ENCODE results near the gene GRAMD1B.

DNA sequence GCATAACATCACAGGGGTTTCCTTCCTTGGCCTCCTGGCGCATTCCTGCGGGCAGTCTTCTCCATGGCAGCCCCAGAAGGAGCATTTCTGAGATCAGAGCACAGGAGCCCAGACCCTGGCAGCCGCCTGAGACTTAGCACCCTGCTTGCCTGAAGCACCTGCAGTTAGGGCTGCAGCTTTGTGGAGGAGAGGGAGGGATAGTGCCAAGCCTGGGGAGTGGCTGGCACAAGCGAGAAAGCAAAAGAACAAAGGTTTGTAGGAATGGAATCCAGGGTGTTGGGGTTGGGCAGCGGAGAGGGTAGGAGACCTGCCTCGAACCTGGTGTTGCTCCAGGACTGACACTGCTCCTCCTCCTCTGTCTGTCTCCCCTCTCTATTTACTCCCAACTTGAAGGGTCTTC is 157.5 kb downstream of the GRAMD1B start:
- TF ChIP-seq, protein P1, sequence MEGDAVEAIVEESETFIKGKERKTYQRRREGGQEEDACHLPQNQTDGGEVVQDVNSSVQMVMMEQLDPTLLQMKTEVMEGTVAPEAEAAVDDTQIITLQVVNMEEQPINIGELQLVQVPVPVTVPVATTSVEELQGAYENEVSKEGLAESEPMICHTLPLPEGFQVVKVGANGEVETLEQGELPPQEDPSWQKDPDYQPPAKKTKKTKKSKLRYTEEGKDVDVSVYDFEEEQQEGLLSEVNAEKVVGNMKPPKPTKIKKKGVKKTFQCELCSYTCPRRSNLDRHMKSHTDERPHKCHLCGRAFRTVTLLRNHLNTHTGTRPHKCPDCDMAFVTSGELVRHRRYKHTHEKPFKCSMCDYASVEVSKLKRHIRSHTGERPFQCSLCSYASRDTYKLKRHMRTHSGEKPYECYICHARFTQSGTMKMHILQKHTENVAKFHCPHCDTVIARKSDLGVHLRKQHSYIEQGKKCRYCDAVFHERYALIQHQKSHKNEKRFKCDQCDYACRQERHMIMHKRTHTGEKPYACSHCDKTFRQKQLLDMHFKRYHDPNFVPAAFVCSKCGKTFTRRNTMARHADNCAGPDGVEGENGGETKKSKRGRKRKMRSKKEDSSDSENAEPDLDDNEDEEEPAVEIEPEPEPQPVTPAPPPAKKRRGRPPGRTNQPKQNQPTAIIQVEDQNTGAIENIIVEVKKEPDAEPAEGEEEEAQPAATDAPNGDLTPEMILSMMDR (IDR thresholded peaks at IDR 0.05), result no peak
- TF ChIP-seq POLR2A (IDR thresholded peaks at IDR 0.05) (no peak), EP300 (IDR thresholded peaks at IDR 0.05) (no peak)
